GM21825 (cell line): ENCODE measurements around the gene NSRP1.
"Not testable (repeated sequence)": the region's sequence is repeated elsewhere in the genome, so short reads cannot be mapped to it uniquely, and the experiment has no call there.

Experiments
- ATAC-seq: cut with Tn5 transposase; IDR thresholded peaks from one replicate; pipeline ENCODE4 v1.9.1; 2021; ENCODE audit warnings: mild to moderate bottlenecking, moderate library complexity; ENCODE audit not compliant: unreplicated experiment

NSRP1 gene

DNA sequence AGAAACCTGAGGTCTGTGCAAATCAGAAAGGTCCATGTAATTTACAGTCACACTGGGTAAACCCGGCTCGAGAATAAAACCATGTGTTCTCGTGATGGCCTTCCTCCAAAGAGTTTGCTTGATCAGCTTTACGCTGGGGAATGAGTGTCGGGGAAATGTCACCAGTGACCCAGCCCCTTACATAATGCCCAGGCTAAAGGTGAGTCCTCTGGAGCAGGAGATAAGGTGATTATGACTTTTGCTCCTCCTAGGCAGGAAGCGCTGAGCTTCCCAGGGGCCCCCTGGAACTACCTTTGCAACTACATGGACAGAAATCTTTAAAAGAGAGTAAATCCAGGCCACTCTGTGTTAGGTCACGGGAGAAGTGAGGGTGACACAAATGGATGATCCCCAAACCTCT, 103.2 kb downstream of the NSRP1 start:
- ATAC-seq, result no peak

- ATAC-seq, result no peak
These were observed 103.8 kb downstream of the NSRP1 start for GRCh38 chr17:30220414-30220813.

DNA sequence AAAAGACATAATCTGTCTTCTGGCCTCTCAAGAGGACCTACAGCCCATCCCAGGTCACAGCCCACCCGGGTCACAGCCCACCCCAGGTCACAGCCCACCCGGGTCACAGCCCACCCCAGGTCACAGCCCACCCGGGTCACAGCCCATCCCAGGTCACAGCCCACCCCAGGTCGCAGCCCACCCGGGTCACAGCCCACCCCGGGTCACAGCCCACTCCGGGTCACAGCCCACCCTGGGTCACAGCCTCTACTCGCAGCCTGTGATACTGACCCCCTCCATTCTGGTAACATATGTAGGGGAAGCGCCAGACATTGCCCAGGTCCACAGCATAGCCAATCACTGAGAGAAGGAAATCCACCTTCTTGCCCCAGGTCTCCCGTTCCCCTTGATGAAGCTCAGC, 104.7 kb downstream of the NSRP1 start:
- no peak for ATAC-seq

GRCh38 chr17:30222251-30222650, 105.6 kb downstream of the NSRP1 start:
- no peak for ATAC-seq

- ATAC-seq, result no peak
These were observed 106.1 kb downstream of the NSRP1 start for GRCh38 chr17:30222721-30223175.

GRCh38 chr17:30224419-30224960, 107.9 kb downstream of the NSRP1 start:
- ATAC-seq, result no peak

DNA sequence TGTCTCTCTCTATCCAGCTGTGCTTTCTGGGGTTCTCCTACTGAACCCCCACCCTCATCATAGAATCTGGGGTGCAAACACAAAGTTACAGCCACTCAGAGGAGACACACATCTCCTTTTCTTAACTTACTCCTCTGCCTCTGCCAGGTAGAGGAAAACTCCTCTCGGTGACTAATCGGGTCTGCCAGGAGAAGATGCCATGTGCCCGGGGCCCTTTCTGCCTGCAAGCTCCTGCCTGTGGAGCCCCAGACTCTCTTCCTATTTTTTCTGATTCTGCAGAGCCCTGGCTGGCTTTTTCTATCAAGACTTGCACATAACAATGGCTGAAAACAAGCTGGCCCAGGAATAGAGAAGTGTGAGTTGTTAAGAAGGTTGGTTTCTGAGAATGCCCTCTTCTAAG, 108.5 kb downstream of the NSRP1 start:
- no peak for ATAC-seq

DNA sequence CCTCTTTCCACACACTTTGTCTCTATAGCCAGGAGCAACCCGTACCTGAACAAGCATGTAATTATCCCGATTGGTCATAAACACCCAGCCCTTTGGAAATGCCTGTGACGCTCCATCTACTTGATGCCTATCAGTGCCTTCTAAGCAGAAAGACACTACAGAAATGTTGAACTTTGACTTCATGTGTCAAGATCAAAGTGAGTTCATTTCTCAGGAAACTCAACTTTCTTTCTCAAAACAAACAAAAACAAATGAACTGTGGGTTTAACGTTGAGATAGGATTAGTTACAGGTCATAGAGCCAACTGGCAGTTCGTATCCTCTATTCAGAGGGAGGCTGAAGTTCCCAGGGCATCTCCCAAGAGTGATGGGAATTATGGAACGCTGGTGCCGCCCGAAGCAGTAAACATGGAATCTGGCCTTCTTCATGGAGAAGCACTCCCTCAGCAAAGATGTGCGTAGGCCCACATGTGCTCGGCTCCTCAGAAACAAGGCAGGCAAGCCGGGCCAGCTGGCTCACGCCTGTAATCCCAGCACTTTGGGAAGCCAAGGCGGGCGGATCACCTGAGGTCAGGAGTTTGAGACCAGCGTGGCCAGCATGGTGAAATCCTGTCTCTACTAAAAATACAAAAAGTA, 109.4 kb downstream of the NSRP1 start:
- ATAC-seq, result no peak

- ATAC-seq, result no peak
These were observed 110.3 kb downstream of the NSRP1 start for GRCh38 chr17:30226878-30227277.

DNA sequence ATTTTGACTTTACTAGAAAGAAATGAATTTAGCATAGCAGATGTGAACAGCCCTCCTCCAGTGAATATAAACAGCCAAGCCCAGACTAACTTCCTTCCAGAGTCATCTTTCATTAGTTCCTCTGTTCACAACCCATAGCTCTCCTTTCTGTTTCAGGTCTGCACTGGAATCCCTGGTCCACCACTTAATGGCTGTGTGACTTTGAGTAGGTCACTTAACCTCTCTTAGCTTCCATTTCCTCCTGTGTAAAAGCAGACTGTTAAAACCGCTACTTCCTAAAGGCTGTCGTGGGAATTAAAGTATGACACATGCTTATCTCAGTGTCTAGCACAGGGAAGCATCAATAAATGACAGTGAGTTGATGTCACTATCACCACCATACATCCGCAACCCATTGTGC, 111.4 kb downstream of the NSRP1 start:
- no peak for ATAC-seq

DNA sequence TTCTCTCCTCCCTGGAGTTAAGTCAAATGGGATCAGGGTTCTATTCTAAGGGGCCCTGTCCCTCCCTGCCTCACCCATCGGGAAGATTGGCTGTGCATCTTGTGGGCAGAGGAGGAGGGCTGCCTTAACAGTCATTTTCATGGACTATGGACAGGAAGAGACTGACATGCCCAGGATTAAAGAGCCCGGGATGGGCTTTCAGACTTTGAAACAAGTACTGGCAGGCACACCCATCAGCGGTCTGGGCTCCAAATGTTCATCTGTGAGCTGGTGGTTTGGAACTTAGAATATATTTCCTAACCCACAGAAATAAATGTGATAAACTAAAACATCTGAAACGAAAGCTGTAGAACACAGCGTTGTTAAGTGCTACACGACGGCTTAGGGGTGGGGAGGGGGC, 112.4 kb downstream of the NSRP1 start:
- ATAC-seq, result no peak

GRCh38 chr17:30230009-30230408, 113.4 kb downstream of the NSRP1 start:
- not testable (repeated sequence) for ATAC-seq

DNA sequence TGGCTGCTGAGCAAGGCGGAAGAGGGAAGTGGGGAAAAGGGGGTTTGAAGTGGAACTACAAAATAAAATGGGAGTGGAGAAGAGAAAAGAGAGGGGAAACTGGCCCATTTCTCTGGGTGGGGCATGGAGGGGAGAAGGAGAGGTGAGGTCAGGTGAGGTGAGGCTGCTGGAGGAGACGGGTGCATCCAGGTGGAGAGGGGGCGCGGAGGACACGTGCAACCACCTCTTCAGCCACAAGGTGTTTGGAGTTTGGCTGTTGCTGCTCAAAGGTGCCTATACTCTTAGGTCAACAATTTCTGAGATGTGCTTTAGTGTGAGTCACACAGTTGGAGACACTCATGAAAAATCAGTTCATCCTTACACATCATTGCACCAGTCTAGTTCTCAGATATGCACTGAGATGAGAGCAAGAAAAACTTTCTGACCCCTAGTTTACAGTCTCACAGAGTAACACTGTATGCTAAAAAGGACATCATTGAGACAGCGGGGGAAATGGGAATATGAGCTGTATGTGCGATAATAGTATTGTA, 114.0 kb downstream of the NSRP1 start:
- ATAC-seq, result no peak

DNA sequence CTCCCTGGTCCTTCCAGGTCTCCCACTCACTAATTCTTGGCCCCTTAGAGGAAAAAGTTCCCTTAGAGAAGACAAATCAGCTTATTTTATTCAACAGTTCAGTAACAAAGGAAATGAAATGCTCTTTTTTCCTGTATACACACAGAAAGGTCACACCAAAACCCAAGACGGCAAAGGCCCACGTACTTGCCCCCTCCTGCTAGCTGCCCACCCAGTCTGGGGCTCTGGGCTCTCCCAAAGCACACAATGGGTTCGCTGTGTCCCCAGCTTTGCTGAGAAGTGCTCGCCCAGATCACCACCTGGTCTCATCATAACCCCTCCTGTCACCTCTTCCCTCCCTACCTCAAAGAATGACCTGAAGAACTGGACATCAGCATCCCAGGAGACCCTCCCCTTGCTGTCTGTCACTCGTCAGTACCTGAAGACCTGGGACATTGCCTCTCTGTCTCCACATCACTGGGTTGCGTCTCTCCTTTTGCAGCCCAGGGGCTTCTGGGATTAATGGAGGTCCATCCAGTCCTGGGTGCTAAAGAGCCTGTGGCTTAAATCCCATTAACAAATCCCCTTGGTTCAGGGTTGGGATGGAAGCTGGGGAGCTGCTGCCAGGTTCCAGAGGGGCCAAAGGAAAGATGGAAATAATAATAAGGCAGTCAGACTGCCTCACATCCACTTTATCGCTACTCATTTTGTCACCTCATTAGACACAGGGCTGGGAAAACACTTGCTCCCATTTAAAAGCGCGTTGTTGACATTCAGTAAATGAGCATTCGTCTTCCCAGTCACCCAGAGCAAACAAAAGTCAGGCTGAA, 115.6 kb downstream of the NSRP1 start:
- no peak for ATAC-seq

GRCh38 chr17:30232824-30233427, 116.3 kb downstream of the NSRP1 start:
- ATAC-seq, result no peak

DNA sequence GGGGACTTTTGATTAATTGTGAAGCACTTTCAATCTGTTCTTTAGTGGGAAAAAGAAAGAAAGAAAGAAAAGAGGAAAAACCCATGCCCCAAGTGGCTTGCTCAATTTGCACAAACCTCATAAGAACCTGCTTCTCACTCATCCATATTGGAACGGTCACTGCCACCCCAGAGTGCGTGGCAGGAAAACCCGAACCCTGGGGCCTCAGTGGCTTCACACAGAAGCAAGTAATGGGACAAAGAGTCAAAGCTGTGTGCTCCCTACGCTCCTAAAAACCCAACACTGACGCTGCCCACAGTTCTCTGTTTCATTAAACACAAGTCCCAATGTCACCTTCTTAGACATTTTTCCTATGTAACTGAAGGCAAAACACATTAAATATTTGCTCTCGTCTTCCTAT, 117.7 kb downstream of the NSRP1 start:
- ATAC-seq, result no peak

DNA sequence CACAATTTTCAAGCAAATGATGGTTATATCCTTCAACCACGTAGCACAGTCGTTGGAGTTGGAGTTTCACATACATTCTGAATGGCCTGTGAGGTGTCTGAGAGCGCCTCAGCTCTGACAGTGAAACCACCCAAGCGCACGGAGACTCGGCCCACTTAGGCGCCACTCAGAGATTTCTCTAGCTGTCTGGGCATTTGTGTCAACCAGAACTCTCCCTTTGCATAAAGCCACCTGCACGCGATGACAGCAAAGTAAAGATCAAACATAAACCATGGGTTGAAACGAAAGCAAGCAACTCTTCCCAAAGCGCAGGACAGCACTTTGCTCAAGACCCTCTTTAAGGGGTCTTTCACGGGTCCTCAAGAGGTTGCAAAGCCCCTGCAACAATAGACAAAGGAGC, 118.3 kb downstream of the NSRP1 start:
- no peak for ATAC-seq

- ATAC-seq, result no peak
These were observed 119.0 kb downstream of the NSRP1 start, which contains the start of gene SLC6A4 for GRCh38 chr17:30235386-30236296. SLC6A4 (minus strand) TSS chr17:30235697; CDS start chr17:30221958, 13,739 bp downstream.
